ENCODE data around the gene OR6S1. TPM values are rescaled to one million over a fixed set of nuclear protein-coding genes. Genes with fewer than 3 reads are reported as not detected.

The OR6S1 gene
- total and polyA plus RNA-seq, 2 of the 8 experiments (the other 6 are each of a cell fraction or from before 2014, with no cell fraction given) = not detected

DNA sequence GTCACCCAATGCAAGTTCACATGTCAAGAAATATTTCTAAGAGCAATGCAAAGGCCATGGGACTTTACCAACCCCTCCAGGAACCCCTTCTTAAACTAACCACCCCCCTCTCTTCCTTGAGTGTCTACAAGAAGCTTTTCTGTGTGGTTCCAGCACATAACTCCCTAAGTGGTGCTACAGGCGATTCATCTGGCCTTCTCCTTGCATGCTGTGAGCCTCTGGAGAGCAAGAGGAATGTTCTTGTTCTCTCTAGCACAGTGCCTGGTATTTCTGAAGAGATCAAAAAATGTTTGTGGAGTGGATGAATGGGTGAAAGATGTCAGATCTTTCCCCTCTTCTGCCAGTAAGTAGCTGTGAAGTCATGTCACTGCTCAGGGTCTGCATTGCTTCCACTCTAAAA is 44.4 kb downstream of the OR6S1 start:
- 0 out of 2 replicates have a peak overlapping the region, but pooled peaks have one; percentile 13 for H2AFZ ChIP-seq (ENCODE audit: low read length)
- no peak overlapping the region for H3K4ac ChIP-seq (replicated peaks; ENCODE audit: insufficient read length, low read depth, low read length)
- H3K36me3 ChIP-seq (ENCODE audit: control insufficient read depth in 2 of 4, insufficient read depth in 4 of 4, low read length in 3 of 4) = no peaks in the 10 kb centered on the region
- H3K79me2 ChIP-seq (ENCODE audit: control insufficient read depth in 1 of 2, insufficient read depth in 2 of 2, low read length in 2 of 2) = no peaks in the 10 kb centered on the region
- no peak overlapping the region for H2AK5ac ChIP-seq (ENCODE audit: low read depth, low read length)
- no peak overlapping the region for H2BK5ac ChIP-seq (ENCODE audit: low read depth, low read length)
- POLR2A ChIA-PET (ENCODE audit: partially characterized antibody) = interaction anchor here (1.6 kb wide), 1 partner anchor 10 kb away, joined by 3 read pairs; no protein-coding TSS in a partner anchor
- no peak overlapping the region for H3K27ac ChIP-seq (ENCODE audit: low read depth, low read length)
- no peak overlapping the region for H3K4me3 ChIP-seq (ENCODE audit: extremely low read depth in 1 of 4, insufficient read depth in 2 of 4, low read depth in 3 of 4, low read length in 4 of 4)
- no peaks in the 10 kb centered on the region for H3K79me1 ChIP-seq (ENCODE audit: low read depth, low read length)
- FAIRE-seq (no peak), DNase-seq (ENCODE audit: low read depth in 1 of 2, low spot score in 2 of 2) (no peak)
- H3K56ac ChIP-seq (replicated peaks; ENCODE audit: insufficient read length, low read depth, low read length) = no peak overlapping the region
- no peak overlapping the region for H2BK15ac ChIP-seq (ENCODE audit: low read length)
- H3K9ac ChIP-seq (replicated peaks in 1 of 4; ENCODE audit: extremely low read depth in 1 of 4, low read depth in 3 of 4, low read length in 3 of 4) = no peak overlapping the region
- no peaks in the 10 kb centered on the region for H4K20me1 ChIP-seq (replicated peaks in 1 of 2; ENCODE audit: control insufficient read depth in 1 of 2, insufficient read depth in 2 of 2, low read length in 2 of 2)
- no peak overlapping the region for H2BK120ac ChIP-seq (replicated peaks; ENCODE audit: low read depth, low read length)
- CTCF ChIA-PET (ENCODE audit: partially characterized antibody) = interaction anchor here (0.9 to 5.0 kb wide), 8 partner anchors 9 to 212 kb away, joined by 3 to 34 read pairs (median 4); partner anchors contain the start of gene RNASE11
- no peak overlapping the region for H3K18ac ChIP-seq (ENCODE audit: extremely low read depth, low read length)
- no peaks in the 10 kb centered on the region; a peak in 1 of 7 replicates for H3K27me3 ChIP-seq (replicated peaks in 1 of 4; ENCODE audit: control insufficient read depth in 3 of 4, extremely low read depth in 1 of 4, insufficient read depth in 3 of 4, low read length in 3 of 4)
- no peak overlapping the region for H4K8ac ChIP-seq (ENCODE audit: extremely low read depth, insufficient read depth, low read length)
- H4K91ac ChIP-seq (replicated peaks; ENCODE audit: insufficient read length, low read length) = no peak overlapping the region
- H3K23me2 ChIP-seq (ENCODE audit: low read depth, low read length) = no peaks in the 10 kb centered on the region
- no peak overlapping the region for H3K14ac ChIP-seq (ENCODE audit: insufficient read length)
- H4K5ac ChIP-seq (ENCODE audit: insufficient read length, low read depth, low read length) = no peak overlapping the region
- H3K9me3 ChIP-seq (ENCODE audit: insufficient read depth in 2 of 2, low read depth in 1 of 2, low read length in 1 of 2) = no peaks in the 10 kb centered on the region
- H2BK12ac ChIP-seq (ENCODE audit: low read depth, low read length) = no peak overlapping the region
- WGBS, 2 experiments (ENCODE audit: extremely low coverage in 1 of 2, insufficient coverage in 1 of 2, insufficient read length in 1 of 2, insufficient replicate concordance in 2 of 2, low coverage in 1 of 2, low lambda C conversion rate in 2 of 2, missing lambda C conversion rate in 1 of 2) = 87% methylated on average over 1 of the region's 1 CpG; no CpG with 5 or more reads in 1 of the 2 experiments
- H2BK20ac ChIP-seq (ENCODE audit: low read length) = no peak overlapping the region
- H3K4me2 ChIP-seq (ENCODE audit: insufficient read depth in 1 of 2, low read depth in 2 of 2, low read length in 2 of 2) = no peak overlapping the region
- H3K23ac ChIP-seq (ENCODE audit: insufficient read length) = no peak overlapping the region
- no peaks in the 10 kb centered on the region; a peak in 1 of 7 replicates for H3K4me1 ChIP-seq (replicated peaks in 1 of 4; ENCODE audit: control insufficient read depth in 3 of 4, insufficient read depth in 4 of 4, low read length in 3 of 4)
- no peak for TF ChIP-seq ZNF274 (IDR thresholded peaks at IDR 0.05; ENCODE audit: borderline replicate concordance, extremely low read depth, low read length)
- no peak for TF ChIP-seq HDAC6 (IDR thresholded peaks at IDR 0.05; ENCODE audit: low read depth, low read length)
- TF ChIP-seq POLR2AphosphoS5 (IDR thresholded peaks at IDR 0.05; ENCODE audit: low read depth, low read length) = no peak
- TF ChIP-seq FOSL1 (IDR thresholded peaks at IDR 0.05; ENCODE audit: insufficient read depth, low read depth, low read length) = no peak
- TF ChIP-seq TBP (IDR thresholded peaks at IDR 0.05; ENCODE audit: low read depth, low read length) = no peak
- no peak for TF ChIP-seq HDAC2 (IDR thresholded peaks at IDR 0.05; ENCODE audit: borderline replicate concordance in 1 of 2, low read depth in 2 of 2, low read length in 2 of 2)
- no peak for TF ChIP-seq SP2 (IDR thresholded peaks at IDR 0.05; ENCODE audit: low read length)
- no peak for TF ChIP-seq EGR1 (IDR thresholded peaks at IDR 0.05; ENCODE audit: borderline replicate concordance, low read depth, low read length)
- no peak for TF ChIP-seq SP1 (IDR thresholded peaks at IDR 0.05; ENCODE audit: low read depth, low read length)
- TF ChIP-seq, protein P1, sequence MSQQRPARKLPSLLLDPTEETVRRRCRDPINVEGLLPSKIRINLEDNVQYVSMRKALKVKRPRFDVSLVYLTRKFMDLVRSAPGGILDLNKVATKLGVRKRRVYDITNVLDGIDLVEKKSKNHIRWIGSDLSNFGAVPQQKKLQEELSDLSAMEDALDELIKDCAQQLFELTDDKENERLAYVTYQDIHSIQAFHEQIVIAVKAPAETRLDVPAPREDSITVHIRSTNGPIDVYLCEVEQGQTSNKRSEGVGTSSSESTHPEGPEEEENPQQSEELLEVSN (IDR thresholded peaks at IDR 0.05) = no peak
- no peak for TF ChIP-seq KDM4A (IDR thresholded peaks at IDR 0.05; ENCODE audit: low read depth, low read length, severe bottlenecking)
